Tibial nerve (tissue), 4 donors: ENCODE data around the gene LRBA.

ENCODE experiments used
- CTCF ChIP-seq, 5 experiments: fragments of 200-600 bp in 3 of 5; fragments of 450-650 bp in 2 of 5; sonication (generic) in 3 of 5; IDR thresholded peaks; one replicate each; pipeline ENCODE4 v1.5.1; 2016 to 2019; ENCODE audit warnings: antibody characterized with exemption in 5 of 5, mild to moderate bottlenecking in 3 of 5, moderate library complexity in 2 of 5
- EP300 ChIP-seq, 2 donors: sonication (generic); formaldehyde crosslinking; IDR thresholded peaks; one replicate each; pipeline ENCODE4 v1.6.1; 2017; ENCODE audit warnings: antibody characterized with exemption in 2 of 2, mild to moderate bottlenecking in 1 of 2
- POLR2A ChIP-seq, 2 donors: fragments of 450-650 bp; IDR thresholded peaks; one replicate each; pipeline ENCODE4 v1.6.1; 2017; ENCODE audit warnings: antibody characterized with exemption in 2 of 2, mild to moderate bottlenecking in 2 of 2, moderate library complexity in 2 of 2

GRCh38 chr4:150944660-150945059 is 70.4 kb downstream of the LRBA start:
- no peak for TF ChIP-seq CTCF (IDR thresholded peaks at IDR 0.05)
- no peak for TF ChIP-seq POLR2A (IDR thresholded peaks at IDR 0.05)
- TF ChIP-seq EP300 (IDR thresholded peaks at IDR 0.05): no peak
